Neural cell (in vitro differentiated cells): ENCODE data around the gene DLGAP4. TPM values are rescaled to one million over a fixed set of nuclear protein-coding genes. Genes with fewer than 3 reads are reported as not detected.

Source experiments
- H2AFZ ChIP-seq: fragments of 200-600, 300-800 bp; sonication (generic), shearing (Covaris generic); 2 replicates; pipeline ENCODE4 v1.6.0; 2014; ENCODE audit warnings: low read depth, mild to moderate bottlenecking, antibody characterized with exemption, low read length, moderate library complexity
- H3F3A ChIP-seq: fragments of 200-600 bp; shearing (Covaris generic); 2 replicates; pipeline ENCODE4 v1.6.1; 2016; ENCODE audit warnings: mild to moderate bottlenecking, moderate library complexity, mixed read lengths, antibody characterized with exemption, low read length; ENCODE audit not compliant: insufficient read depth, poor library complexity, severe bottlenecking
- H3K27ac ChIP-seq: fragments of 200-600, 300-800 bp; sonication (generic), shearing (Covaris generic); 2 replicates; pipeline ENCODE4 v1.5.1; 2014; ENCODE audit warnings: mild to moderate bottlenecking, low read length, moderate library complexity
- H3K27me3 ChIP-seq: fragments of 300-800, 200-600 bp; sonication (generic), shearing (Covaris generic); 2 replicates; pipeline ENCODE4 v1.6.0; 2014; ENCODE audit warnings: mild to moderate bottlenecking, low read depth, low read length, moderate library complexity; ENCODE audit not compliant: insufficient read depth
- H3K36me3 ChIP-seq: fragments of 300-800, 200-600 bp; sonication (generic), shearing (Covaris generic); 2 replicates; pipeline ENCODE4 v1.5.1; 2014; ENCODE audit warnings: mild to moderate bottlenecking, antibody characterized with exemption, low read length, moderate library complexity; ENCODE audit not compliant: insufficient read depth
- H3K4me2 ChIP-seq: fragments of 300-800, 200-600 bp; sonication (generic), shearing (Covaris generic); 2 replicates; pipeline ENCODE4 v1.6.0; 2014; ENCODE audit warnings: mild to moderate bottlenecking, low read length
- H3K4me3 ChIP-seq: fragments of 300-800, 200-600 bp; sonication (generic), shearing (Covaris generic); 2 replicates; pipeline ENCODE4 v1.5.1; 2014; ENCODE audit warnings: mild to moderate bottlenecking, low read length, moderate library complexity
- H3K79me2 ChIP-seq: fragments of 200-600 bp; shearing (Covaris generic); replicated peaks from 2 replicates; pipeline ENCODE4 v1.6.0; 2014; ENCODE audit warnings: mild to moderate bottlenecking, low read length, moderate library complexity; ENCODE audit not compliant: insufficient read depth
- H3K9ac ChIP-seq: fragments of 300-800, 200-600 bp; sonication (generic), shearing (Covaris generic); 2 replicates; pipeline ENCODE4 v1.6.1; 2016; ENCODE audit warnings: mild to moderate bottlenecking, low read length, mixed read lengths
- H3K9me2 ChIP-seq: fragments of 200-600 bp; shearing (Covaris generic); 2 replicates; pipeline ENCODE4 v1.6.1; 2016; ENCODE audit warnings: mild to moderate bottlenecking, low read length, mixed read lengths; ENCODE audit not compliant: insufficient read depth
- H3K9me3 ChIP-seq: fragments of 200-600, 300-800 bp; sonication (generic), shearing (Covaris generic); 2 replicates; pipeline ENCODE4 v1.6.1; 2016; ENCODE audit warnings: mild to moderate bottlenecking, mixed run types, low read length, moderate library complexity, mixed read lengths
- H4K20me1 ChIP-seq: fragments of 200-600 bp; shearing (Covaris generic); 2 replicates; pipeline ENCODE4 v1.6.1; 2016; ENCODE audit warnings: mild to moderate bottlenecking, mixed run types; ENCODE audit not compliant: insufficient read depth
- CTCF ChIP-seq: fragments of 450-650 bp; IDR thresholded peaks from 2 replicates; pipeline ENCODE4 v1.5.1; 2014; ENCODE audit warnings: antibody characterized with exemption, mild to moderate bottlenecking, moderate library complexity; ENCODE audit not compliant: poor library complexity, severe bottlenecking
- EP300 ChIP-seq: fragments of 450-650 bp; conservative IDR thresholded peaks from 2 replicates; pipeline ENCODE4 v1.6.1; 2014; ENCODE audit warnings: antibody characterized with exemption, mild to moderate bottlenecking, moderate library complexity; ENCODE audit not compliant: poor library complexity, severe bottlenecking
- EZH2 ChIP-seq: fragments of 200-600, 300-800 bp; shearing (Covaris generic), sonication (generic); IDR thresholded peaks from 2 replicates; pipeline ENCODE4 v1.6.1; 2014; ENCODE audit warnings: antibody characterized with exemption, low read length, borderline replicate concordance, mild to moderate bottlenecking; ENCODE audit not compliant: insufficient read depth, poor library complexity, severe bottlenecking
- MXI1 ChIP-seq: fragments of 450-650 bp; conservative IDR thresholded peaks from 2 replicates; pipeline ENCODE4 v1.6.1; 2014; ENCODE audit warnings: antibody characterized with exemption, mild to moderate bottlenecking; ENCODE audit not compliant: poor library complexity, severe bottlenecking
- POLR2AphosphoS5 ChIP-seq: IDR thresholded peaks from 2 replicates; pipeline ENCODE4 v1.6.1; 2012
- RAD21 ChIP-seq: fragments of 450-650 bp; conservative IDR thresholded peaks from 2 replicates; pipeline ENCODE4 v1.6.1; 2014; ENCODE audit warnings: antibody characterized with exemption, mild to moderate bottlenecking, moderate library complexity
- REST ChIP-seq: IDR thresholded peaks from 2 replicates; pipeline ENCODE4 v1.6.1; 2012; ENCODE audit warnings: borderline replicate concordance
- SMC3 ChIP-seq: fragments of 450-650 bp; conservative IDR thresholded peaks from 2 replicates; pipeline ENCODE4 v1.6.1; 2014; ENCODE audit warnings: antibody characterized with exemption, mild to moderate bottlenecking, moderate library complexity; ENCODE audit not compliant: poor library complexity
- TAF1 ChIP-seq: IDR thresholded peaks from 2 replicates; pipeline ENCODE4 v1.6.1; 2012; ENCODE audit warnings: low read depth
- polyA plus RNA-seq: library from polyadenylated mRNA; depleted of rRNA; stranded (reverse); fragments of >200 nt; gene quantifications from 2 replicates; pipeline ENCODE4 v1.2.3, GENCODE V29; 2014

Gene DLGAP4
- polyA plus RNA-seq, 1 donor from 2014 or later: 31.2 TPM

GRCh38 chr20:36396340-36396739 is 90.2 kb downstream of the DLGAP4 start:
- no peaks in the 10 kb centered on the region for H4K20me1 ChIP-seq
- H3K9me2 ChIP-seq: no peaks in the 10 kb centered on the region
- no peaks in the 10 kb centered on the region for H3K36me3 ChIP-seq
- H2AFZ ChIP-seq: no peak overlapping the region
- H3K79me2 ChIP-seq: no peaks in the 10 kb centered on the region
- H3K9ac ChIP-seq: no peak overlapping the region
- H3K4me2 ChIP-seq: no peak overlapping the region
- H3F3A ChIP-seq: no peaks in the 10 kb centered on the region
- no peak for TF ChIP-seq EP300
- TF ChIP-seq REST: no peak
- no peak for TF ChIP-seq EZH2
- no peak for TF ChIP-seq SMC3
- no peak for TF ChIP-seq POLR2AphosphoS5
- no peak for TF ChIP-seq TAF1
- no peak for TF ChIP-seq CTCF
- TF ChIP-seq RAD21: no peak
- TF ChIP-seq MXI1: no peak
- no peak overlapping the region for H3K4me3 ChIP-seq
- no peak overlapping the region for H3K27ac ChIP-seq
- H3K27me3 ChIP-seq: no peaks in the 10 kb centered on the region
- H3K9me3 ChIP-seq: no peaks in the 10 kb centered on the region

GRCh38 chr20:36396847-36397630 is 90.9 kb downstream of the DLGAP4 start:
- Histone ChIP-seq H2AFZ (no peak overlapping the region), H3K9me3 (no peaks in the 10 kb centered on the region), H3K4me2 (no peak overlapping the region), H3F3A (no peaks in the 10 kb centered on the region), H3K27me3 (no peaks in the 10 kb centered on the region), H3K79me2 (no peaks in the 10 kb centered on the region), H3K27ac (no peak overlapping the region), H4K20me1 (no peaks in the 10 kb centered on the region), H3K4me3 (no peak overlapping the region), H3K9me2 (no peaks in the 10 kb centered on the region), H3K36me3 (no peaks in the 10 kb centered on the region), H3K9ac (no peak overlapping the region)
- TF ChIP-seq CTCF (no peak), MXI1 (no peak), EP300 (no peak), POLR2AphosphoS5 (no peak), TAF1 (no peak), REST (no peak), EZH2 (no peak), RAD21 (no peak), SMC3 (no peak)
